Measurements from ENCODE around the gene BICC1. TPM values are rescaled to one million over a fixed set of nuclear protein-coding genes. Genes with fewer than 3 reads are reported as not detected.

Gene BICC1
- total RNA-seq, 1 donor from 2014 or later: 0.41 TPM

DNA sequence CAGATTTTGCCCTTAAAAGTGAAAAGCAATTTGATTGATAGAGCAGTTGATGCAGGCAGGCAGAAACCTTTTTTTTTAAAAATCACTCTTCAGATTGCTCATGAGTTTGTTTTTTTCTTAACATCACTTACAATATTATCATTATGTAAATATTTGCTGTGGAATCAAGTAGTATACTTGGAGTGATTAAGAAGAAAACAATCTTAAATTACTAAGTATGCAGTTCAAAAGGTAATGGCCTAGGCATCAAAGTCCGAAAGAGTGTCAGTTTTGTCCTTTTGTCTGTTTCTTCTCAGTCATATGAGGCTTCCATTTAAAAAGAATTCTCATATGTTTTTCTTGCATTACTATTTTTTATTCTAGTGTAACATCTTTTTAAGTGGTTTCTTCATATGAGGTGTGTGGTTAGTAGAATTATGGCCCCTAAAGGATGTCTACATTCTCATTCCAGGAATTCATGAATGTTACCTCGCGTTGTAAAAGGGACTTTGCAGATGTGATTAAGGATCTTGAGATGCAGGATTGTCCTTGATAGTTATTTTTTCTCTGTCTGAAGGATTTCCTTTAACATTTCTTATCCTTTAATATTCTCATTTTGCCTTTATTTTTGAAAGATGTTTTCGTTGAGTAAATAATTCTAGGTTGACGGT is 44.0 kb downstream of the BICC1 start:
- Mint-ChIP-seq H3K4me1 (no peaks in the 10 kb centered on the region), H3K27ac (no peak overlapping the region), H3K4me3 (no peak overlapping the region), H3K36me3 (peaks cover 5% of the 10 kb centered on the region), H3K27me3 (ENCODE audit: insufficient read depth, low read depth) (no peaks in the 10 kb centered on the region), H3K9me3 (peaks cover 18% of the 10 kb centered on the region)
- no peaks in the 10 kb centered on the region for H3K4me1 ChIP-seq
- no peaks in the 10 kb centered on the region for H3F3A ChIP-seq (ENCODE audit: low read depth)
- no peak overlapping the region for H2AFZ ChIP-seq (replicated peaks)
- no peaks in the 10 kb centered on the region for H3K79me2 ChIP-seq (ENCODE audit: low read depth)
- no peak for DNase-seq (ENCODE audit: low spot score)
- no peaks in the 10 kb centered on the region for H3K27me3 ChIP-seq
- H3K4me2 ChIP-seq: no peak overlapping the region
- TF ChIP-seq CTCF (IDR thresholded peaks at IDR 0.05) (no peak), EZH2 (IDR thresholded peaks at IDR 0.05) (no peak), EZH2phosphoT487 (IDR thresholded peaks at IDR 0.05) (no peak)
- H3K9me3 ChIP-seq (ENCODE audit: low read depth): no peaks in the 10 kb centered on the region
- no peaks in the 10 kb centered on the region for H3K36me3 ChIP-seq
- H4K20me1 ChIP-seq (ENCODE audit: low read depth): no peaks in the 10 kb centered on the region
- no peak overlapping the region for H3K4me3 ChIP-seq
- H3K9ac ChIP-seq: no peak overlapping the region
- H3K27ac ChIP-seq: no peak overlapping the region

DNA sequence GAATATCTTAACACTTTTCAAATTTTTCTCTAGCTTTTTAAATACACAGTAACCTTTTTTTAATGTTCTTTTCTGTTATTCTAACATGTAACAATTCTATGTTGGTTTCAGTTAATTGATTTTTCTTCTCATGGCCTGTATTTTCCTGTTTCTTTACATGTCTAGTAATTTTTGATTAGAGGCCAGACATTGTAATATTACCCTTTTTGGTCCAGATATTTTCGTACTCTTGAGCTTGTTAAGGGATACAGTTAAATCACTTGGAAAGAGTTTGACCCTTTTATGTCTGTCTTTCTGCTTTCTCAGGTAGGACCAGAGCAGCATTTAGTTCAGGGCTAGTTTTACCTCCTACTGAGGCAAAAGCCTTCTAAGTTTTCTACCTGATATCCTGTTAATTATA is 45.0 kb downstream of the BICC1 start:
- DNase-seq (ENCODE audit: low spot score): no peak
- H3K79me2 ChIP-seq (ENCODE audit: low read depth): no peaks in the 10 kb centered on the region
- no peak overlapping the region for H3K4me3 Mint-ChIP-seq
- H3K9me3 ChIP-seq (ENCODE audit: low read depth): no peaks in the 10 kb centered on the region
- no peaks in the 10 kb centered on the region for H3F3A ChIP-seq (ENCODE audit: low read depth)
- H2AFZ ChIP-seq (replicated peaks): no peak overlapping the region
- peaks cover 5% of the 10 kb centered on the region for H3K36me3 Mint-ChIP-seq
- H4K20me1 ChIP-seq (ENCODE audit: low read depth): no peaks in the 10 kb centered on the region
- no peaks in the 10 kb centered on the region for H3K4me1 Mint-ChIP-seq
- no peak for TF ChIP-seq CTCF (IDR thresholded peaks at IDR 0.05)
- TF ChIP-seq EZH2 (IDR thresholded peaks at IDR 0.05): no peak
- TF ChIP-seq EZH2phosphoT487 (IDR thresholded peaks at IDR 0.05): no peak
- no peaks in the 10 kb centered on the region for H3K27me3 ChIP-seq
- H3K27ac ChIP-seq: no peak overlapping the region
- H3K36me3 ChIP-seq: no peaks in the 10 kb centered on the region
- no peak overlapping the region for H3K27ac Mint-ChIP-seq
- H3K4me1 ChIP-seq: no peaks in the 10 kb centered on the region
- no peak overlapping the region for H3K4me2 ChIP-seq
- H3K4me3 ChIP-seq: no peak overlapping the region
- peaks cover 3% of the 10 kb centered on the region for H3K27me3 Mint-ChIP-seq (ENCODE audit: insufficient read depth, low read depth)
- no peak overlapping the region for H3K9ac ChIP-seq
- peaks cover 18% of the 10 kb centered on the region for H3K9me3 Mint-ChIP-seq

DNA sequence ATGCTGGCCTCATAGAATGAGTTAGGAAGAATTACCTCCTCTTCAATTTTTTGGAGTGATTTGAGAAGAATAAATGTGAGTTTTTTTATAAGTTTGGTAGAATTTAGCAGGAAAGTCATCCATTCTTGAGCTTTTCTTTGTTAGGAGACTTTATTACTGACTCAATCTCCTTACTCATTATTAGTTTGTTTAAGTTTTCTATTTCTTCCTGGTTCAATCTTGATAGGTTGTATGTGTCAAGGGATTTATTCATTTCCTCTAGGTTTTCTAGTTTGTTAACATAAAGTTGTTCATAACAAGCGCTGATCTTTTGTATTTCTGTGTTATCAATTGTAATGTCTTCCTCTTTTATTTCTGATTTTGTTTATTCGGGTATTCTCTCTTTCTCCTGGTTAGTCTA is 47.4 kb downstream of the BICC1 start:
- no peaks in the 10 kb centered on the region for H3K9me3 ChIP-seq (ENCODE audit: low read depth)
- no peak overlapping the region for H3K9ac ChIP-seq
- Mint-ChIP-seq H3K4me3 (no peak overlapping the region), H3K27me3 (ENCODE audit: insufficient read depth, low read depth) (peaks cover 3% of the 10 kb centered on the region), H3K4me1 (no peaks in the 10 kb centered on the region), H3K36me3 (peaks cover 5% of the 10 kb centered on the region), H3K27ac (no peak overlapping the region), H3K9me3 (peaks cover 18% of the 10 kb centered on the region)
- no peak for DNase-seq (ENCODE audit: low spot score)
- no peaks in the 10 kb centered on the region for H3K4me1 ChIP-seq
- H2AFZ ChIP-seq (replicated peaks): no peak overlapping the region
- no peak for TF ChIP-seq EZH2 (IDR thresholded peaks at IDR 0.05)
- TF ChIP-seq CTCF (IDR thresholded peaks at IDR 0.05): no peak
- no peak for TF ChIP-seq EZH2phosphoT487 (IDR thresholded peaks at IDR 0.05)
- no peak overlapping the region for H3K4me3 ChIP-seq
- no peaks in the 10 kb centered on the region for H3K79me2 ChIP-seq (ENCODE audit: low read depth)
- no peaks in the 10 kb centered on the region for H4K20me1 ChIP-seq (ENCODE audit: low read depth)
- no peak overlapping the region for H3K27ac ChIP-seq
- no peaks in the 10 kb centered on the region for H3F3A ChIP-seq (ENCODE audit: low read depth)
- H3K36me3 ChIP-seq: no peaks in the 10 kb centered on the region
- H3K4me2 ChIP-seq: no peak overlapping the region
- no peaks in the 10 kb centered on the region for H3K27me3 ChIP-seq
